Measurements from ENCODE around the gene BBC3. TPM values are rescaled to one million over a fixed set of nuclear protein-coding genes. Genes with fewer than 3 reads are reported as not detected.

Gene BBC3
- total and polyA plus RNA-seq, 4 donors = 4.1 to 22.0 (median 14.8) TPM

DNA sequence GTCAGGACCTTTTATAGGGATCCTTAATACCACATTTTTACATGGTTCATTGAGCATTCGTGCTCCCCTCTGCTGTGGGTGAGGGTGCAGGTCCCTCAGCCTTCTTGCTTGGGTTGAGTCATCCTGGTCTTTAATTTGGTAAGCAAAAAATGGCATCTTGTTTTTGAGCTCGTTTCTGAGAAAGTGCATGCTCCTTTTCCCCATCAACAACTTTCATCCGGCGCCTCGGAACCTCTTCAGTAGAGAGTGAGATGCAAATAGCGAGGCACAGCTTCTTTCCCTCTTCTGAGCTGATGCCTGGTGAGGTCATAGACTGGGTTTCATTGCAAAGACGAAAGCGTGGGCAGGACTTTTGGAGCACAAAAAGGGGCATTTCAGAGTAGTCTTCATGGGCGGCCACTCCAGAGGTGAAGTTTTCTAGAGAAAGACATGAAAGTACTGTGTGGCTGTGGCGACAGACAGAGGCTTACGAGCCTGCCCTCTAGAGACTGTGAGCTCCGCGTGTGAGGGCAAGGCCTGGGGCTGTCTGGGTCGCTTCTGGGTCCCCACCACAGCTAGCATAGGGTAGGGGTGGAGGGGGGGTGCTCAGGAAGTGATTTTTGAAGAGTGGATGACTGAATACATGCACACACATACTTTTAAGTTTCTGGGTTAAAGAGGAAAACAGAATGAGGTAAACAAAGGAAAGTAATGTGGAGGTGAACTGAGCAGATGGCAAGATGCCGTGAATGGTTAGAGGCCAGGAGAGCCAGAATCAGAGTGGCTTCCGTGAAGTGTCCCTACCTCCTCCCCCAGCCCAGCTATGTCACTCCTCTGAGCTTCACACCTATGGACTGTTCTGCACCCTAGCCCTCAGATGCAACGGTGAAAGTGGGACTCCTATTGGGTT, 44.3 kb downstream of the BBC3 start:
- Histone ChIP-seq H3K4me3 (no peak overlapping the region), H3K27ac (ENCODE audit: low read depth in 1 of 2, low read length in 1 of 2) (peak overlapping the region in 1 of 2 donors; percentile 71), H3K4me1 (ENCODE audit: control insufficient read depth in 5 of 5, insufficient read depth in 5 of 5, low read length in 5 of 5) (peaks cover 8 to 27% (median 11%) of the 10 kb centered on the region in 5 donors), H3K27me3 (ENCODE audit: control insufficient read depth in 3 of 3, insufficient read depth in 3 of 3, low read length in 2 of 3) (no peaks in the 10 kb centered on the region), H3K36me3 (ENCODE audit: control insufficient read depth in 4 of 4, insufficient read depth in 4 of 4, low read length in 4 of 4) (peaks cover 0 to 11% (median 4%) of the 10 kb centered on the region in 4 donors), H3K9me3 (ENCODE audit: control insufficient read depth in 4 of 4, insufficient read depth in 3 of 4, low read length in 3 of 4) (no peaks in the 10 kb centered on the region), H3K9ac (ENCODE audit: insufficient read depth in 1 of 2, low read length in 2 of 2) (no peak overlapping the region)
- whole genome bisulfite sequencing, 2 donors = 67 to 77% methylated on average over 17 of the region's 17 CpGs
- no peak for TF ChIP-seq CTCF (IDR thresholded peaks at IDR 0.05; ENCODE audit: control extremely low read depth, extremely low read depth)
- DNase-seq (no peak), ATAC-seq (ENCODE audit: insufficient read depth, low FRiP score) (no peak)

DNA sequence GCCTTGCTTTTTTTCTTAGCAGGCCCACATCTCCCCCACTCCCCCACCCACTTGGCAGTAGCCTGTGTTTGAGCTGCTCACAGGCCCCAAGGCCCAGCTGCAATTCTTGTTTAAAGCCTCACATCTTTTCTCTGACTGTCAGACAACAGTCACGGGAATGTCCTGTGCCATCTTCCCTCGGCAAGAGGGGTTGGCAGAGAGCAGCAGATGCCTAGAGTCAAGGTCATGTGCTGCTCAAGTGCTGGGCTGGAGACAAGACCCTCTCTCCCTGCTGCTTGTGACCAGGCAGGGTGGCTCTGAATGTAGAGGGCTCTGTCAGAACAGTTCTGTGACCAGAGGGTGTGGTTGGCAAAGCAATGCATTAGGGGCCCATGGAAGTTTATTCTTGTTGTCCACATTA, 47.4 kb downstream of the BBC3 start:
- H3K4me3 ChIP-seq = no peak overlapping the region
- H3K9ac ChIP-seq (ENCODE audit: insufficient read depth in 1 of 2, low read length in 2 of 2) = no peak overlapping the region
- H3K36me3 ChIP-seq (ENCODE audit: control insufficient read depth in 4 of 4, insufficient read depth in 4 of 4, low read length in 4 of 4) = peaks cover 0 to 15% (median 5%) of the 10 kb centered on the region in 4 donors
- TF ChIP-seq CTCF (IDR thresholded peaks at IDR 0.05; ENCODE audit: control extremely low read depth, extremely low read depth) = no peak
- no peak overlapping the region for H3K27ac ChIP-seq (ENCODE audit: low read depth in 1 of 2, low read length in 1 of 2)
- DNase-seq (no peak), ATAC-seq (ENCODE audit: insufficient read depth, low FRiP score) (no peak)
- H3K27me3 ChIP-seq (ENCODE audit: control insufficient read depth in 3 of 3, insufficient read depth in 3 of 3, low read length in 2 of 3) = no peaks in the 10 kb centered on the region
- 82 to 87% methylated on average over 2 of the region's 2 CpGs for WGBS, 2 donors
- peaks cover 0 to 8% (median 7%) of the 10 kb centered on the region in 5 donors for H3K4me1 ChIP-seq (ENCODE audit: control insufficient read depth in 5 of 5, insufficient read depth in 5 of 5, low read length in 5 of 5)
- no peaks in the 10 kb centered on the region for H3K9me3 ChIP-seq (ENCODE audit: control insufficient read depth in 4 of 4, insufficient read depth in 3 of 4, low read length in 3 of 4)

DNA sequence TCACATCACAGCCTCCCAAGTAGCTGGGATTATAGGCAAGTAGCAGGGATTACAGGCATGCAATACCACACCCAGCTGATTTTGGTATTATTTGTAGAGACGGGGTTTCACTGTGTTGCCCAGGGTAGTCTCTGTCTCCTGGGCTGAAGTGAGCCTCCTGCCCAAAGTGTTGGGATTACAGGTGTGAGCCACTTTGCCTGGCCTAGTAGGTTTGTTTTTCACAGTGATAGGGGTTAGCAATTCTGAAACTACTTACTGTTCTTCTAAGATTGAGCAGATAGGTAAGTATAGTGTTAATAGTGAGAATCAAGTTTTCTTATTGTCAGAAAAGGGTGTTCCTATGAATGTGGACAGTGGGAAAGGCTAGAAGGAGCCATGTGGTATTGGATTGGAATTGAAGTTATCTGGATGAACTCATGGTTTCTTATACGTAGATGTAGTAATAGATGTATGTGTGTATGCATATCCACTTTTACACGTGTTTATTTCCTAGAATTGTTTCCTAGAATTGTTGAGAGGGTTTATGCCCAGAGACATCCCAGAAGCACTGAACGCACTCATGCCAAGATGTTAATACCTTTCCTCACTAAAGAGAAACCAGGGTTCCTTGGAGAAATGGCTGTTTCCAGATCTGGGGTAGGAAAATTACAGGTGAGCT, 51.2 kb downstream of the BBC3 start:
- H3K27ac ChIP-seq (ENCODE audit: low read depth in 1 of 2, low read length in 1 of 2) = no peak overlapping the region
- peaks cover 0 to 16% (median 5%) of the 10 kb centered on the region in 4 donors for H3K36me3 ChIP-seq (ENCODE audit: control insufficient read depth in 4 of 4, insufficient read depth in 4 of 4, low read length in 4 of 4)
- H3K4me1 ChIP-seq (ENCODE audit: control insufficient read depth in 5 of 5, insufficient read depth in 5 of 5, low read length in 5 of 5) = peaks cover 0 to 11% (median 0%) of the 10 kb centered on the region in 5 donors
- H3K9me3 ChIP-seq (ENCODE audit: control insufficient read depth in 4 of 4, insufficient read depth in 3 of 4, low read length in 3 of 4) = no peaks in the 10 kb centered on the region
- no peaks in the 10 kb centered on the region for H3K27me3 ChIP-seq (ENCODE audit: control insufficient read depth in 3 of 3, insufficient read depth in 3 of 3, low read length in 2 of 3)
- H3K4me3 ChIP-seq = no peak overlapping the region
- WGBS, 2 donors = 77 to 83% methylated on average over 4 of the region's 4 CpGs
- DNase-seq (no peak), ATAC-seq (ENCODE audit: insufficient read depth, low FRiP score) (no peak)
- no peak overlapping the region for H3K9ac ChIP-seq (ENCODE audit: insufficient read depth in 1 of 2, low read length in 2 of 2)
- TF ChIP-seq CTCF (IDR thresholded peaks at IDR 0.05; ENCODE audit: control extremely low read depth, extremely low read depth) = no peak

All from lung (tissue), 12 donors.